SJCRH30 (cell line): ENCODE measurements around the gene CNPY1. TPM values are rescaled to one million over a fixed set of nuclear protein-coding genes. Genes with fewer than 3 reads are reported as not detected.
"Not testable (repeated sequence)": the region's sequence is repeated elsewhere in the genome, so short reads cannot be mapped to it uniquely, and the experiment has no call there.

Experiments
- DNase-seq, 2 experiments: peaks; one replicate each; pipeline ENCODE4 v3.0.0-alpha.2; 2015 to 2020
- H3K27ac ChIP-seq: fragments of 250-450 bp; sonication (Bioruptor Pico); 2 replicates; pipeline ENCODE4 v1.5.1; 2020; ENCODE audit warnings: mild to moderate bottlenecking, moderate library complexity
- H3K27me3 ChIP-seq: fragments of 250-450 bp; sonication (Bioruptor Pico); 2 replicates; pipeline ENCODE4 v1.5.1; 2020; ENCODE audit warnings: mild to moderate bottlenecking, moderate library complexity
- H3K36me3 ChIP-seq: fragments of 250-450 bp; sonication (Bioruptor Pico); 2 replicates; pipeline ENCODE4 v1.5.1; 2020; ENCODE audit warnings: mild to moderate bottlenecking, moderate library complexity
- H3K4me1 ChIP-seq: fragments of 250-450 bp; sonication (Bioruptor Pico); 2 replicates; pipeline ENCODE4 v1.5.1; 2020; ENCODE audit warnings: mild to moderate bottlenecking, moderate library complexity
- H3K4me3 ChIP-seq: fragments of 250-450 bp; sonication (Bioruptor Pico); 2 replicates; pipeline ENCODE4 v1.5.1; 2020; ENCODE audit warnings: mild to moderate bottlenecking, moderate library complexity
- H3K9me3 ChIP-seq: fragments of 250-450 bp; sonication (Bioruptor Pico); replicated peaks from 2 replicates; pipeline ENCODE4 v1.5.1; 2020; ENCODE audit warnings: mild to moderate bottlenecking, moderate library complexity
- total RNA-seq: library from RNA; depleted of rRNA; stranded (reverse); fragments of >200 nt; shearing (Covaris generic); gene quantifications from 2 replicates; pipeline ENCODE4 v1.2.3, GENCODE V29; 2014; rRNA removed

CNPY1 gene
- total RNA-seq = not detected in 2 replicates

DNA sequence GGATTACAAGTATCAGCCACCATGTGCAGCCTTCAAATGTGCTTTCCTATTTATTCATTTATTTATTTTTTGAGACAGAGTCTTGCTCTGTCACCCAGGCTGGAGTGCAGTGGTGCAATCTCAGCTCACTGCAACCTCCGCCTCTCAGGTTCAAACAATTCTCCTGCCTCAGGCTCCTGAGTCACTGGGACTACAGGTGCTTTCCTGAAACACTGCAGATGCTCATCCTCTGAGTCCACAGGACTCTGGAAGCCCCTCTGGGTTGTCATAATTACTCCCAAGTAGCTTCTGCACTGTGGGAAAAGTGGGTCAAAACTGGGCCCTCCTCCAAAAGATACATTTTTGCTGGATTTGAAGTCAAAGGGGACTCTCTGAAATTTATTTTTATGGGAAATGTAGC lies at the start of gene CNPY1:
TSS of gene CNPY1 (minus strand) at position 111 of the 400 bp plus-strand sequence. CDS start 630 bp downstream, outside the sequence.
- not testable (repeated sequence) for H3K4me1 ChIP-seq

DNA sequence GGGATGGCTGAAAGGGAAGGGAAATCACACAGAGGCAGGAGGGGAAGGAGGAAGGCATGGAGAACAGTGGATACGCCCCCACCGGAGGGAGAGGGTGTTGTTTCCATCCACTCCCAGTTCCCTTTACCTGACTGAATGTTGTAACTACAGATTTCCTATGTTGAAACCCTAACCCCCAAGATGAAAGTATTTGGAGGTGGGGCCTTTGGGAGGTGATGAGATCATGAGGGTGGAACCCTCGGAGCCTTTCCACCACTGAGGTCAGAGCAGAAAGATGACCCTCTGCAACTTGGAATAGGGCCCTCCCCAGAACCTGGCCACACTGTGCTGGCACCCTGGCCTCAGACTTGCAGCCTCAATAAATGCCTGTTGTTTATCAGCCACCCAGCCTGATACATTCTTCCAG lies 48.6 kb upstream of the CNPY1 start:
- Histone ChIP-seq H3K4me3 (no peak overlapping the region), H3K9me3 (no peaks in the 10 kb centered on the region), H3K27me3 (peaks cover 16% of the 10 kb centered on the region; the same call in 1 of the 2 replicates), H3K27ac (no peak overlapping the region; the same call in 1 of the 2 replicates), H3K4me1 (peaks cover 6% of the 10 kb centered on the region), H3K36me3 (no peaks in the 10 kb centered on the region)
- no peak for DNase-seq

More for the DNA sequence above, at the start of gene CNPY1:
- H3K4me3 ChIP-seq, H3K9me3 ChIP-seq, H3K27ac ChIP-seq, DNase-seq, H3K36me3 ChIP-seq: not testable (repeated sequence)
- H3K27me3 ChIP-seq = peaks cover 49% of the 10 kb centered on the region

DNA sequence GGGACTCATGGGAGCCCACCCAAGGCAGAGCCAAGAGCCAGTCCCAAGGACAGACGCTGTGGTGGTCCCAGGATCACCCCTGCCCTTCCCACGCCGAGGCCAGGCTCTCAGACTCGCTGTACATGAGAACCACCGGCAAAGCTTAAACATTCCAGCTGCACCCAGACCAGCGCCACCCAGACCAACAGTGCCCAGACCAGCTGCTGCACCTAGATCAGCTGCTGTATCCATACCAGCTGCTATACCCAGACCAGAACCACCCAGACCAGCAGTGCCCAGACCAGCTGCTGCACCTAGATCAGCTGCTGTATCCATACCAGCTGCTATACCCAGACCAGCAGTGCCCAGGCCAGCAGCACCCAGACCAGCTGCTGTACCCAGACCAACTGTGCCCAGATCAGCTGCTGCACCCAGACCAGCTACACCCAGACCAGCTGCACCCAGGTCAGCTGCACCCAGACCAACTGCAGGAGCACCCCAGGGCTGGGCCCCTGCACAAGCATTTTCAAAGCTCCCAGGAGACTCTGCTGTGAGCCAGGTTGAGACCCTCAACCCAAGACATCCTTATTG lies 47.9 kb upstream of the CNPY1 start:
- peaks cover 6% of the 10 kb centered on the region for H3K4me1 ChIP-seq
- no peak overlapping the region; the same call in 1 of the 2 replicates for H3K27ac ChIP-seq
- no peaks in the 10 kb centered on the region for H3K36me3 ChIP-seq
- H3K9me3 ChIP-seq = no peaks in the 10 kb centered on the region
- no peak overlapping the region for H3K4me3 ChIP-seq
- peak in 1 of 2 experiments; percentile 24 for DNase-seq
- H3K27me3 ChIP-seq = peaks cover 16% of the 10 kb centered on the region; the same call in 1 of the 2 replicates

DNA sequence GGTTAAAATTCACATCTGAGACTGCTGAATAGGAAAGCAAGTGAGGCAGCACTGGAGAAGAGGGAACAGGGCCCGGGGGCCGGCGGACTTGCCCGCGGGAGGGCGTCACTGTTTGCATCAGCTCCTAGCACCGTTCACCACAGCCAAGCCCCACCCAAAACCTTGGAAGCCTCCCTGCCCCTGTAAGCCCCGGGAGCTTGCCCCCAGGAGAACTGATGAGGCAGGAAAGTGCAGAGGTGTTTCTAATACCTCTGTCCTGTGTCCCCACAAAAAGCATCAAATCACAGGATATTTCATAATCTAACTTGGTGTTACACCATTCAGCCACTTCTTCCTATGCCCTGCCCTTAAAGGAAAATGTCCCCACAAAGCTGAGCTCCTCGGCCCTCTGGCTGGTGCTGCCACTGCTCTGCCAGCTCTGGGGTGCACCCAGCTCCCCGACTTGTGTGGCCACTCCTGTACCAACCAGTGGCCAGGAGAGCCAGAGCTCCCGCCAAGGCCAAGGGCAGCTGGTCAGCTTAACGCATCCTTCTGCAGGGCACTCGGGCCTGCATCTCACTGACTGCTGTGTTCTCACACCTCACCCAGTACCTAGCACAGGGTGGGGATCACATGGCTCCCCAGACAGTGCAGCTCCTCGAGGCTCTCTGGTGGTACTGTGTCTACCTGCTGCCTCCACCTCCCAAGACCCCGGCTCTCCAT lies 47.3 kb upstream of the CNPY1 start:
- H3K9me3 ChIP-seq = no peaks in the 10 kb centered on the region
- no peaks in the 10 kb centered on the region for H3K36me3 ChIP-seq
- no peak overlapping the region for H3K4me3 ChIP-seq
- peaks cover 6% of the 10 kb centered on the region for H3K4me1 ChIP-seq
- no peak for DNase-seq
- H3K27ac ChIP-seq = no peak overlapping the region
- peaks cover 20% of the 10 kb centered on the region; the same call in 1 of the 2 replicates for H3K27me3 ChIP-seq

DNA sequence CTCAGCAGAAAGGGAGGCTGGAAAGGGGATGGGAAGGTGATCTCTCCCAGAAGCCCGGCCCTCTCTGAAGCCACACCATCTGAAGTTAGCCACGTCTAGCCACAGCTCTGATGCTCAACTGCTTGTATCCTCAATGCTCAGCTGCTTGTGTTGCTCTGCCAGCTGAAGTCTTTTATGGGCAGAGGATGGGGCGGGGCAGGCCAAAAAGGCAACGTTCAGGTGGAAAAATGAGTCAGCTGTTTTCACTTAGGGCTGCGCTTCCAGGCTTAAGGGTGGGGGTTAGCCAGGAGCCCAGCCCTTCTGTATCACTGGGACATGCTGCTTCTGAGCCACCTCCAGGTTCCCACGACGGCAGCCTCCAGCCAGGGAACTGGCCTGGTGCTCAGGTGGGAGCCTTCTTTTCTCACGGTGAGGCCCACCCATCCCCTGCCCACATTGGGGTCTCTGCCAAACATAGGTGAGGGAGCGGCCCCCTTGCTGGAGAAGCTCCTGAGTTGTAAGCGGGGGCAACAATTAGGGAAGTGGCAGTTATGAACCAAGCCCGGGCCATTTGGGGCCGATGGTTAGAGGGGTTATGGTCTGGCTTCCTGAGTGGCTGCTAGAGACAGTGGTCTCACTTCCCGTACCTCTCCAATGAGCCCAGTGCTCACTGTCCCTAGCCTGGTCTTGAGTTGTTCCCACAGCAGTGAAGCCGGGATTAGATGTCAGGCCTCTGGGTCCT lies 44.9 kb upstream of the CNPY1 start:
- H3K9me3 ChIP-seq = no peaks in the 10 kb centered on the region
- H3K27me3 ChIP-seq = peaks cover 22% of the 10 kb centered on the region; the same call in 1 of the 2 replicates
- no peak overlapping the region for H3K4me3 ChIP-seq
- H3K36me3 ChIP-seq = no peaks in the 10 kb centered on the region
- peaks cover 6% of the 10 kb centered on the region for H3K4me1 ChIP-seq
- no peak overlapping the region for H3K27ac ChIP-seq
- DNase-seq = no peak

DNA sequence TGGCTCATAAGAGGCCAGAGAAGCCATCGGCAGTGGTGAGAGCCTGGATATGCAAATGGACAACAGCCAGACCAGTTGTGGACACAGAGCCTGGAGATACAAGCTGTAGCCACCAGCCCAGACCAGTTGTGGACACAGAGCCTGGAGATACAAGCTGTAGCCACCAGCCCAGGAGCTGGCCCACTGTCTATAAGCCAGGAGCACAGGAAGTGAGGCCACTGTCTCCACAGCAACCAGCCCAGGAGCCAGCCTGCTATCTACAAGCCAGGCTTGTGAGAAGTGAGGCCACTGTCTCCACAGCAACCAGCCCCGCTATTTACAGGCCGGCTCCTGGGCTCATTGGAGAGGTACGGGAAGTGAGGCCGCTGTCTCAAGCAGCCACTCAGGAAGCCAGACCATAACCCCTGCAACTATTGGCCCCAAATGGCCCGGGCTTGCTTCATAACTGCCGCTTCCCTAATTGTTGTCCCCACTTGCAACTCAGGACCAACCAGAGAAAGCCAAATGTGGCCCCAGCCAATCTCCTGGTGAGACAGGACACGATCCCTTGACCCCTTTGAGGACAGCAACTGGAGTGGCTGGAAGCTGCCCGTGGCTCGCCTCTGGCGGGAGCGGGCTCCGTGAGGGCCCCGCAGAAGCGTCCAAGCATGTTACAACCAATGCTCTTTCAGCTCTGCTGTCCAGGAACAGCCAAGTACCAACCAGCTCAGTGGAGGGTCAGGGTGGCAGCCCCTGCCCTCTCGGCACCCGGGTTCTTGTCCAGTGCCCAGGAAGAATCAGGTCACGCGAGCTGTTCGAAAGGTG lies 44.1 kb upstream of the CNPY1 start:
- Histone ChIP-seq H3K27ac (no peak overlapping the region), H3K36me3 (no peaks in the 10 kb centered on the region), H3K9me3 (no peaks in the 10 kb centered on the region), H3K4me1 (peaks cover 6% of the 10 kb centered on the region), H3K27me3 (peaks cover 22% of the 10 kb centered on the region; the same call in 1 of the 2 replicates), H3K4me3 (no peak overlapping the region)
- no peak for DNase-seq

DNA sequence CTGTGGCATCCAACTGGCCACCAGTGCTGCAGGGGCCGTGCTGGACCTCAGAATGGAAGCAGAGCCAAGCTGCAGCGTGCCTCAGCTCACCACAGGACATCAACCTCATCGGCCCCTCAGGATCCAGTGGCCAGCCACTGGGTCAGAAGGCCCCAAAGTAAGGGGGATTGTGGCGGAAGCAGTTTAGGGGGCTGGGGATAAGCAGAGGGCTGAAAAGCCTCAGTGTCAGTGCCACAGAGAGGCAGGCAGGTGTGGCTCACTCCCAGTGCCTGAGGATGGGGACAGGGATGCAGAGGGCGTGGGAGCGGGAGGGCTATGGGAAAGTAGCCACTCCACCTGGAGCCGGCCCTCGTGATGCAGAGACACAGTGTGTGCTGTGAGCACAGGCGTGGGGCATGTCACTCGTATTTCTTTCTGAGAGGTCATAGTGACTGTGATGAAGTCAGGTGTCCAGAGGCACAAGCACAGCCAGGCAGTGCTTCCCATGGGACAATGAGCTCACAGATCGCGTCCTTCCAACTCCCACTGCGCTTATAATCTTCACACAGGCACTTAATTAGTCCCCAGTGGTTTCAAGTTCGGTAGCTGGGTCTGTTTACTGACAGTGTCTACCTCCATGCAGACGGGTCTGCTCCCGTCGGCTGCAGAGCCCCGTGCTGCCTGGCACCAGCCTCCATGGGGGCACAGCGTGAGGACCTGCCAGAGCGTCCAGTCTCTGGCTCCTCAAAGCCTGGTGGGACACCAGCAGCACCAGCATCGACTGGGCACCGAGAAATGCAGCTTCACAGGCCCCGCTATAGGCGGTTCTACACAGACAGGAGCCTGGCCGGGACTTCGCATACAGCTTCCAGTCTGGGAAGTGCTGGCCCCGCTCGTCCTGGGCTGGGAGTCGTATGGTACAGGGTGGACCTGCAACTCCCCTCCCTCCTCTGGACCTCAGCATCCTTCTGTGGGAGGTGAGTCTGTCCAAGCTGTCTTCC lies 42.9 kb upstream of the CNPY1 start:
- no peak overlapping the region for H3K27ac ChIP-seq
- peaks cover 22% of the 10 kb centered on the region; the same call in 1 of the 2 replicates for H3K27me3 ChIP-seq
- no peaks in the 10 kb centered on the region for H3K36me3 ChIP-seq
- no peak for DNase-seq
- no peaks in the 10 kb centered on the region for H3K9me3 ChIP-seq
- H3K4me3 ChIP-seq = no peak overlapping the region
- no peaks in the 10 kb centered on the region for H3K4me1 ChIP-seq

DNA sequence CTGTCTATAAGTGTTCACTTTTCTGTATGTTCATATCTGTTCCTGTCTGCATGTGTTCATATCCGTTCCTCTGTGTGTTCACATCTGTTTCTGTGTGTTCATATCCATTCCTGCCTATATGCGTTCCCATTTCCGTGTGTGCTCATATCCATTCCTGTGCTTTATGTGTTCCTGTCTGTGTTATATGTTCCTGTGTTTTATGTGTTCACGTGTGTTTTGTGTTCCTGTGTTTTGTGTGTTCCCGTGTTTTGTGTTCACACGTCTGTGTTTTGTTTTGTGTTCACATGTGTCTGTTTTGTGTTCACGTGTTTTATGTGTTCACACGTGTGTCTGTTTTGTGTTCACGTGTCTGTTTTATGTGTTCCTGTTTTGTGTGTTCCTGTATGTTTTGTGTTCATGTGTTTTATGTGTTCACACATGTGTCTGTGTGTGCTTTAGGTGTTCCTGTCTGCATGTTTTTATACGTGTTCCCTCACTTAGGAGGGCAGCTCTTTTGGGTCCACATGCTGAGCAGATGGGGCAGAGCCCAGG lies 42.2 kb upstream of the CNPY1 start:
- Histone ChIP-seq H3K36me3 (no peaks in the 10 kb centered on the region), H3K4me1 (no peaks in the 10 kb centered on the region)
- DNase-seq = no peak

DNA sequence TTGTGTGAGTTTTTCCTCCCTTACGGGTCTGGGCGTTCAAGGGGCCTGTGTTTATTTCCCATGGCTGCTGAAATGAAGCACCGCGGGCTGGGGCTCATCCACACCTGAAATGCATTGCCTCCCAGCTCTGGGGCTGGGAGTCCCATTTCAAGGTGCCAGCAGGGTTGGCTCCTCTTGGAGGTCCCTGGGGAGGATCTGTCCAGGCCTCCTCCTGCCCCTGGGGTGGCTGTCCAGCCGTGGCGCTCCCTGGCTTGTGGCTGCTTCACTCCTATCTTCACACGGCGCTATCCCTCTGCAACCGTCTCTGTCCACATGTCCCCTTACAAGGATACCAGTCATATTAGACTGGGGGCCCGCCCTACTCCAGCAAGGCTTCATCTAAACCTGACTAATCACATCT lies 41.1 kb upstream of the CNPY1 start:
- DNase-seq = no peak
- Histone ChIP-seq H3K27ac (no peak overlapping the region), H3K4me3 (no peak overlapping the region), H3K27me3 (peaks cover 16% of the 10 kb centered on the region; the same call in 1 of the 2 replicates), H3K9me3 (no peaks in the 10 kb centered on the region), H3K36me3 (no peaks in the 10 kb centered on the region), H3K4me1 (no peaks in the 10 kb centered on the region)

More for the DNA sequence above, 42.2 kb upstream of the CNPY1 start:
- Histone ChIP-seq H3K27me3 (peaks cover 17% of the 10 kb centered on the region; the same call in 1 of the 2 replicates), H3K9me3 (no peaks in the 10 kb centered on the region), H3K27ac (no peak overlapping the region), H3K4me3 (no peak overlapping the region)

DNA sequence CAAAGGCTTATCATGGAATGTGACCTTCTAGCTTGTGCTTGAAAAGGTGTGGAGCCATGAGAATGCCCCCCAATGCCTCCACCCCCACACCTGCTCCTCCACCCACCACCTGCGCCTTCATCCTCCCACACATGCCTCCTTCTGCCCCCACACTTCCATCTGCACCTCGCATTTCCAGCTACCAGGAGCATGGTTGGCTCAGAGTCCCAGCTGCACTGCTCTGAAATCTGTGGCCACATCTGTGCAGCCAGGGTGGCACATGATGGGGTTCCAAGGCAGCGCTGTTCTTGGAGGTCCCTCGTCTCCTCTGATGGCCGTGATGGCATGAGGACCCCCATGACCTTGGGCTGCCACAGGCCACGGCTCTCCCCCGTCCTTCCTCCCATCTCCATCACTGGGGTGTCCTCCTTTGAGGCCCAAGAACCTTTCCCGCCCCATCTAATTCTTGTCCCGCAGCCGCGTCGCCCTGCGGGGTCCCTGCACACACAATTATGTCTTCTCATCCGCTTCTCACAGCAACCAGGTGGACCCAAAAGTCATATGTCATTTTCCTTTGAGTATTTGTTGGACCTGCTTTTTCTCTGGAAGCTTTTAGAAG lies 40.6 kb upstream of the CNPY1 start:
- H3K9me3 ChIP-seq = no peaks in the 10 kb centered on the region
- no peak overlapping the region for H3K27ac ChIP-seq
- H3K4me1 ChIP-seq = no peaks in the 10 kb centered on the region
- no peaks in the 10 kb centered on the region for H3K36me3 ChIP-seq
- peaks cover 18% of the 10 kb centered on the region; the same call in 1 of the 2 replicates for H3K27me3 ChIP-seq
- no peak for DNase-seq
- H3K4me3 ChIP-seq = no peak overlapping the region

DNA sequence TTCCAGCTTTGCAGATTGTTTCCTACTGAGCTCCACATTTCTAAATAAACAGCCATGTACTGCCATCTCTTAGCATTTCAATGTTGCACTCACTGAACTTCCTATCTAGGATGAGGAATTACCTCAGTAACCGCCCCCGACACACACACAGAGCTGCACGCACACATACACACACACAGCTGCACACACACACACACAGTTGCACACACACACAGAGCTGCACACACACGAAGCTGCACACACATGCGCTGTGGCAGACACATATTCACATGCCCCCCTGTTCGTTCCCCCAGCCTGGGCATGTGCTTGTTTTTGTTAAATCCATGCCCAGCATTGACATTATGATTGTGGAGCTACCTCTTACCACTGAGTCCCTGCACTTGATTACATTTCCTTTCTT lies 39.6 kb upstream of the CNPY1 start:
- peaks cover 15% of the 10 kb centered on the region for H3K27me3 ChIP-seq
- H3K9me3 ChIP-seq = no peaks in the 10 kb centered on the region
- DNase-seq = no peak
- no peaks in the 10 kb centered on the region for H3K4me1 ChIP-seq
- no peak overlapping the region for H3K4me3 ChIP-seq
- H3K36me3 ChIP-seq = no peaks in the 10 kb centered on the region
- H3K27ac ChIP-seq = no peak overlapping the region

DNA sequence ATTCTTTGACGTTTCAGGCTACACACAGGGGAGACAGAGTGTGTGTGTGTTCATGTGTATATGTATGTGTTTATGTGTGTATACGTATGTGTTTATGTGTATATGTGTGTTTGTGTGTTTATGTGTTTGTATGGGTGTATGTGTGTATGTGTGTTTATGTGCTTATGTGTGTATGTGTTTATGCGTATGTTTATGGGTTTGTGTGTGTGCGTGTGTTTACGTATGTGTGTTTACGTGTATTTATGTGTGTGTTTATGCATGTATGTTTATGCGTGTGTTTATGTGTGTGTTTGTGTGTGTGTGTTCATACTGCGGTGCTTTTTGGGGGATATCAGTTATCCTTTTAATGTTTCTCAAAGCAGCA lies 39.2 kb upstream of the CNPY1 start:
- Histone ChIP-seq H3K9me3 (no peaks in the 10 kb centered on the region), H3K4me3 (no peak overlapping the region), H3K36me3 (no peaks in the 10 kb centered on the region), H3K27me3 (peaks cover 17% of the 10 kb centered on the region), H3K27ac (no peak overlapping the region), H3K4me1 (no peaks in the 10 kb centered on the region)
- DNase-seq = no peak
